IMR-90 (cell line): Measurements from ENCODE around the gene RASGRP1. TPM values are rescaled to one million over a fixed set of nuclear protein-coding genes. Genes with fewer than 3 reads are reported as not detected.

Experiments
- ATAC-seq: fragments of 200-7000 bp; cut with Tn5 transposase; 2 replicates; pipeline ENCODE4 v1.9.1; 2020; ENCODE audit warnings: low read depth, mild to moderate bottlenecking, moderate library complexity
- BruUV-seq: library from RNA; stranded (reverse); fragments of 400-500 nt; replicated peaks from 2 replicates; lab custom pipeline; 2021; lab: Mats Ljungman, UMichigan
- CTCF ChIA-PET: fragments of 300-600 bp; formaldehyde crosslinking; extraction: SDS; loops from one replicate; lab custom pipeline; 2021; ENCODE audit warnings: antibody characterized with exemption; lab: Yijun Ruan, JAX
- POLR2A ChIA-PET: fragments of 300-600 bp; sonication (Branson Sonifier 250); formaldehyde crosslinking; loops from one replicate; lab custom pipeline; 2022; ENCODE audit warnings: antibody characterized with exemption; ENCODE audit not compliant: unreplicated experiment; lab: Charles Lee
- DNase-seq: peaks from one replicate; pipeline ENCODE4 v3.0.0; 2013
- H2AFZ ChIP-seq: replicated peaks from 2 replicates; pipeline ENCODE3; 2013; ENCODE audit warnings: low read length, mild to moderate bottlenecking; ENCODE audit not compliant: poor library complexity
- H2AK5ac ChIP-seq: 2 replicates; pipeline ENCODE4 v1.6.1; 2013; ENCODE audit warnings: low read depth, low read length, inconsistent platforms
- H2AK9ac ChIP-seq: replicated peaks from 2 replicates; pipeline ENCODE3; 2013; ENCODE audit warnings: mild to moderate bottlenecking, low read depth, low read length, moderate library complexity; ENCODE audit not compliant: poor library complexity
- H2BK120ac ChIP-seq: 2 replicates; pipeline ENCODE4 v1.6.1; 2013; ENCODE audit warnings: low read depth, low read length, inconsistent platforms
- H2BK15ac ChIP-seq: 3 replicates; pipeline ENCODE4 v1.6.1; 2013; ENCODE audit warnings: low read depth, low read length, inconsistent platforms
- H2BK20ac ChIP-seq: 2 replicates; pipeline ENCODE4 v1.6.1; 2013; ENCODE audit warnings: low read depth, mild to moderate bottlenecking, inconsistent platforms, low read length, moderate library complexity
- H2BK5ac ChIP-seq: 2 replicates; pipeline ENCODE4 v1.6.1; 2013; ENCODE audit warnings: mild to moderate bottlenecking, low read depth, low read length, inconsistent platforms; ENCODE audit not compliant: poor library complexity, severe bottlenecking
- H3K14ac ChIP-seq: replicated peaks from 2 replicates; pipeline ENCODE4 v1.6.1; 2013; ENCODE audit warnings: low read depth, low read length, inconsistent platforms
- H3K18ac ChIP-seq: 2 replicates; pipeline ENCODE4 v1.6.1; 2013; ENCODE audit warnings: low read depth, low read length, control low read depth
- H3K23ac ChIP-seq: 2 replicates; pipeline ENCODE4 v1.6.1; 2013; ENCODE audit warnings: low read depth, low read length, inconsistent platforms
- H3K27ac ChIP-seq: 2 replicates; pipeline ENCODE4 v1.5.1; 2013; ENCODE audit warnings: mild to moderate bottlenecking, control low read depth, low read length; ENCODE audit not compliant: insufficient read depth
- H3K27me3 ChIP-seq: 2 replicates; pipeline ENCODE4 v1.6.1; 2013; ENCODE audit warnings: low read length; ENCODE audit not compliant: control insufficient read depth, insufficient read depth
- H3K36me3 ChIP-seq: 2 replicates; pipeline ENCODE4 v1.6.1; 2013; ENCODE audit warnings: low read length, mixed read lengths; ENCODE audit not compliant: control insufficient read depth, insufficient read depth
- H3K4ac ChIP-seq: 2 replicates; pipeline ENCODE4 v1.6.1; 2013; ENCODE audit warnings: low read depth, low read length, inconsistent platforms
- H3K4me1 ChIP-seq: 2 replicates; pipeline ENCODE4 v1.6.1; 2013; ENCODE audit warnings: low read length, mixed read lengths; ENCODE audit not compliant: control insufficient read depth, insufficient read depth
- H3K4me2 ChIP-seq: 2 replicates; pipeline ENCODE4 v1.6.1; 2013; ENCODE audit warnings: low read depth, mild to moderate bottlenecking, control low read depth, low read length, moderate library complexity
- H3K4me3 ChIP-seq: 2 replicates; pipeline ENCODE4 v1.5.1; 2013; ENCODE audit warnings: low read depth, mild to moderate bottlenecking, control low read depth, low read length, moderate library complexity; ENCODE audit not compliant: insufficient read depth
- H3K56ac ChIP-seq: 2 replicates; pipeline ENCODE4 v1.6.1; 2013; ENCODE audit warnings: low read length, inconsistent platforms; ENCODE audit not compliant: insufficient read depth; ENCODE audit errors: extremely low read depth
- H3K79me1 ChIP-seq, 2 experiments: 2 replicates each; pipeline ENCODE4 v1.6.1; 2013; ENCODE audit warnings: low read length in 2 of 2, inconsistent platforms in 1 of 2, low read depth in 1 of 2
- H3K9ac ChIP-seq: 2 replicates; pipeline ENCODE4 v1.6.1; 2013; ENCODE audit warnings: low read depth, low read length, control low read depth
- H3K9me1 ChIP-seq: 2 replicates; pipeline ENCODE4 v1.6.1; 2013; ENCODE audit warnings: low read length, inconsistent platforms; ENCODE audit not compliant: insufficient read depth
- H3K9me3 ChIP-seq: 2 replicates; pipeline ENCODE4 v1.6.1; 2013; ENCODE audit warnings: low read length; ENCODE audit not compliant: control insufficient read depth, insufficient read depth
- H4K20me1 ChIP-seq: 2 replicates; pipeline ENCODE4 v1.6.1; 2013; ENCODE audit warnings: low read length, inconsistent platforms; ENCODE audit not compliant: insufficient read depth
- H4K5ac ChIP-seq: 2 replicates; pipeline ENCODE4 v1.6.1; 2013; ENCODE audit warnings: mild to moderate bottlenecking, low read depth, low read length, control low read depth
- H4K8ac ChIP-seq, 2 experiments: 2 replicates each; pipeline ENCODE4 v1.6.1; 2013; ENCODE audit warnings: low read depth in 2 of 2, low read length in 2 of 2, control low read depth in 1 of 2, inconsistent platforms in 1 of 2
- H4K91ac ChIP-seq: 2 replicates; pipeline ENCODE4 v1.6.1; 2013; ENCODE audit warnings: low read depth, low read length, inconsistent platforms; ENCODE audit not compliant: insufficient read depth
- BHLHE40 ChIP-seq: fragments of 150-350 bp; IDR thresholded peaks from 2 replicates; pipeline ENCODE4 v1.6.1; 2016; ENCODE audit warnings: mild to moderate bottlenecking, low read depth, low read length
- CEBPB ChIP-seq: IDR thresholded peaks from 2 replicates; pipeline ENCODE4 v1.6.1; 2012; ENCODE audit warnings: low read depth, low read length, improper control_type of control experiment
- CHD1 ChIP-seq: IDR thresholded peaks from 2 replicates; pipeline ENCODE4 v1.6.1; 2012; ENCODE audit warnings: low read depth, low read length, improper control_type of control experiment
- FOS ChIP-seq: fragments of 150-350 bp; IDR thresholded peaks from 2 replicates; pipeline ENCODE4 v1.6.1; 2016; ENCODE audit warnings: low read depth, low read length
- MAFK ChIP-seq: IDR thresholded peaks from 2 replicates; pipeline ENCODE4 v1.6.1; 2012; ENCODE audit warnings: low read depth, low read length, improper control_type of control experiment
- MAZ ChIP-seq: IDR thresholded peaks from 2 replicates; pipeline ENCODE4 v1.6.1; 2012; ENCODE audit warnings: low read depth, mild to moderate bottlenecking, low read length, improper control_type of control experiment, moderate library complexity, borderline replicate concordance
- MXI1 ChIP-seq: IDR thresholded peaks from 2 replicates; pipeline ENCODE4 v1.6.1; 2012; ENCODE audit warnings: low read depth, mild to moderate bottlenecking, low read length, moderate library complexity, borderline replicate concordance
- NFE2L2 ChIP-seq: fragments of 150-350 bp; IDR thresholded peaks from 2 replicates; pipeline ENCODE4 v1.6.1; 2016; ENCODE audit warnings: low read depth, mild to moderate bottlenecking, low read length
- POLR2A ChIP-seq: IDR thresholded peaks from 2 replicates; pipeline ENCODE4 v1.6.1; 2012; ENCODE audit warnings: mild to moderate bottlenecking, low read depth, low read length
- RAD21 ChIP-seq: IDR thresholded peaks from 2 replicates; pipeline ENCODE4 v1.6.1; 2012; ENCODE audit warnings: low read length, improper control_type of control experiment
- RCOR1 ChIP-seq: IDR thresholded peaks from 2 replicates; pipeline ENCODE4 v1.6.1; 2012; ENCODE audit warnings: mild to moderate bottlenecking, low read length, improper control_type of control experiment; ENCODE audit not compliant: insufficient replicate concordance
- RFX5 ChIP-seq: IDR thresholded peaks from 2 replicates; pipeline ENCODE4 v1.8.0; 2012; ENCODE audit warnings: low read depth, mild to moderate bottlenecking, low read length, moderate library complexity
- SMC3 ChIP-seq: fragments of 150-350 bp; IDR thresholded peaks from 2 replicates; pipeline ENCODE4 v1.6.1; 2016; ENCODE audit warnings: low read depth, mild to moderate bottlenecking, antibody characterized with exemption, low read length, moderate library complexity
- WGBS, 2 experiments: methylation state at CpG; one replicate each; pipeline versions ENCODE4 v1.1.5 to v1.1.7; 2013; ENCODE audit warnings: missing lambda C conversion rate in 2 of 2; ENCODE audit not compliant: insufficient read length in 1 of 2; ENCODE audit errors: extremely low coverage in 2 of 2; 5-methylcytosine and 5-hydroxymethylcytosine counted together
- dilution Hi-C: fragments of 300-500 bp; cut with HindIII; formaldehyde crosslinking; loops from one replicate; pipeline ENCODE4 v1.14.3; 2018; ENCODE audit warnings: low sequenced_read_pairs; ENCODE audit not compliant: unreplicated experiment
- in situ Hi-C: fragments of 300-500 bp; cut with MboI; formaldehyde crosslinking; loops from 3 replicates; pipeline ENCODE4 v1.14.3; 2019; ENCODE audit warnings: low sequenced_read_pairs, inconsistent platforms, mixed read lengths
- intact Hi-C: fragments of 100-400 bp; cut with micrococcal nuclease; formaldehyde crosslinking; loops from 2 replicates; pipeline ENCODE4 v1.10.0; 2022
- polyA plus RNA-seq, 3 experiments: library from polyadenylated mRNA; depleted of rRNA; stranded (reverse); fragments of >200 nt; gene quantifications; 2 replicates each; pipeline ENCODE4 v1.2.3, GENCODE V29; 2012; ENCODE audit warnings: low replicate concordance in 1 of 3
- total RNA-seq: library from RNA; depleted of rRNA; stranded (reverse); fragments of >200 nt; gene quantifications from 2 replicates; pipeline ENCODE4 v1.2.3, GENCODE V29; 2012
- TF ChIP-seq, protein P1 (sequence below): fragments of 150-350 bp; IDR thresholded peaks from 2 replicates; pipeline ENCODE4 v1.6.1; 2017; ENCODE audit warnings: mild to moderate bottlenecking, antibody characterized with exemption, low read length, low read depth
- TF ChIP-seq, protein P2 (sequence below): fragments of 150-350 bp; IDR thresholded peaks from 2 replicates; pipeline ENCODE4 v1.6.1; 2016; ENCODE audit warnings: low read depth, mild to moderate bottlenecking, low read length, moderate library complexity, borderline replicate concordance
- TF ChIP-seq, protein P3 (sequence below): conservative IDR thresholded peaks from 2 replicates; pipeline ENCODE4 v1.5.1; 2012; ENCODE audit warnings: mild to moderate bottlenecking, low read depth, low read length, improper control_type of control experiment

Gene RASGRP1
- total and polyA plus RNA-seq, 2 of the 4 experiments (the other 2 are of a cell fraction), result 1.4 to 3.2 TPM

- no peak overlapping the region for H2BK120ac ChIP-seq
- H3K4me1 ChIP-seq, result no peaks in the 10 kb centered on the region
- H3K14ac ChIP-seq, result no peak overlapping the region
- no peak overlapping the region for H3K4me3 ChIP-seq
- no peaks in the 10 kb centered on the region for H3K9me1 ChIP-seq
- H3K27ac ChIP-seq, result no peak overlapping the region
- peaks cover 72% of the 10 kb centered on the region for H3K27me3 ChIP-seq
- no peak overlapping the region for H4K8ac ChIP-seq
- ATAC-seq, result no peak
- dilution Hi-C loops, result no loop called here
- BruUV-seq, result no TSS peak
- ChIA-PET CTCF (no interaction called here), POLR2A (no interaction called here)
- no peak overlapping the region for H2BK20ac ChIP-seq
- H2AK5ac ChIP-seq, result no peak overlapping the region
- no peaks in the 10 kb centered on the region for H4K20me1 ChIP-seq
- H3K23ac ChIP-seq, result no peak overlapping the region
- H2BK15ac ChIP-seq, result no peak overlapping the region
- in situ Hi-C loops, result no loop called here
- H3K9me3 ChIP-seq, result no peaks in the 10 kb centered on the region
- no peak for TF ChIP-seq MAFK
- TF ChIP-seq MAZ, result no peak
- TF ChIP-seq POLR2A, result no peak
- TF ChIP-seq BHLHE40, result no peak
- no peak for TF ChIP-seq FOS
- no peak for TF ChIP-seq CEBPB
- TF ChIP-seq, protein P1, sequence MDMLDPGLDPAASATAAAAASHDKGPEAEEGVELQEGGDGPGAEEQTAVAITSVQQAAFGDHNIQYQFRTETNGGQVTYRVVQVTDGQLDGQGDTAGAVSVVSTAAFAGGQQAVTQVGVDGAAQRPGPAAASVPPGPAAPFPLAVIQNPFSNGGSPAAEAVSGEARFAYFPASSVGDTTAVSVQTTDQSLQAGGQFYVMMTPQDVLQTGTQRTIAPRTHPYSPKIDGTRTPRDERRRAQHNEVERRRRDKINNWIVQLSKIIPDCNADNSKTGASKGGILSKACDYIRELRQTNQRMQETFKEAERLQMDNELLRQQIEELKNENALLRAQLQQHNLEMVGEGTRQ, result no peak
- TF ChIP-seq CHD1, result no peak
- TF ChIP-seq, protein P2, sequence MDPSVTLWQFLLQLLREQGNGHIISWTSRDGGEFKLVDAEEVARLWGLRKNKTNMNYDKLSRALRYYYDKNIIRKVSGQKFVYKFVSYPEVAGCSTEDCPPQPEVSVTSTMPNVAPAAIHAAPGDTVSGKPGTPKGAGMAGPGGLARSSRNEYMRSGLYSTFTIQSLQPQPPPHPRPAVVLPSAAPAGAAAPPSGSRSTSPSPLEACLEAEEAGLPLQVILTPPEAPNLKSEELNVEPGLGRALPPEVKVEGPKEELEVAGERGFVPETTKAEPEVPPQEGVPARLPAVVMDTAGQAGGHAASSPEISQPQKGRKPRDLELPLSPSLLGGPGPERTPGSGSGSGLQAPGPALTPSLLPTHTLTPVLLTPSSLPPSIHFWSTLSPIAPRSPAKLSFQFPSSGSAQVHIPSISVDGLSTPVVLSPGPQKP, result no peak
- no peak for TF ChIP-seq SMC3
- TF ChIP-seq MXI1, result no peak
- TF ChIP-seq NFE2L2, result no peak
- TF ChIP-seq RCOR1, result no peak
- TF ChIP-seq, protein P3, sequence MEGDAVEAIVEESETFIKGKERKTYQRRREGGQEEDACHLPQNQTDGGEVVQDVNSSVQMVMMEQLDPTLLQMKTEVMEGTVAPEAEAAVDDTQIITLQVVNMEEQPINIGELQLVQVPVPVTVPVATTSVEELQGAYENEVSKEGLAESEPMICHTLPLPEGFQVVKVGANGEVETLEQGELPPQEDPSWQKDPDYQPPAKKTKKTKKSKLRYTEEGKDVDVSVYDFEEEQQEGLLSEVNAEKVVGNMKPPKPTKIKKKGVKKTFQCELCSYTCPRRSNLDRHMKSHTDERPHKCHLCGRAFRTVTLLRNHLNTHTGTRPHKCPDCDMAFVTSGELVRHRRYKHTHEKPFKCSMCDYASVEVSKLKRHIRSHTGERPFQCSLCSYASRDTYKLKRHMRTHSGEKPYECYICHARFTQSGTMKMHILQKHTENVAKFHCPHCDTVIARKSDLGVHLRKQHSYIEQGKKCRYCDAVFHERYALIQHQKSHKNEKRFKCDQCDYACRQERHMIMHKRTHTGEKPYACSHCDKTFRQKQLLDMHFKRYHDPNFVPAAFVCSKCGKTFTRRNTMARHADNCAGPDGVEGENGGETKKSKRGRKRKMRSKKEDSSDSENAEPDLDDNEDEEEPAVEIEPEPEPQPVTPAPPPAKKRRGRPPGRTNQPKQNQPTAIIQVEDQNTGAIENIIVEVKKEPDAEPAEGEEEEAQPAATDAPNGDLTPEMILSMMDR, result no peak
- no peak for TF ChIP-seq RAD21
- no peak for TF ChIP-seq RFX5
- no peaks in the 10 kb centered on the region for H3K79me1 ChIP-seq
- no peaks in the 10 kb centered on the region for H3K36me3 ChIP-seq
- DNase-seq, result no peak
- intact Hi-C loops, result no loop called here
- H2BK5ac ChIP-seq, result no peak overlapping the region
- H2AFZ ChIP-seq, result no peak overlapping the region
- no CpG with 5 or more reads among the region's 4 CpGs for WGBS, 2 experiments
- no peak overlapping the region for H4K91ac ChIP-seq
- no peak overlapping the region for H3K9ac ChIP-seq
- H3K56ac ChIP-seq, result no peak overlapping the region
- H2AK9ac ChIP-seq, result no peak overlapping the region
- H3K4ac ChIP-seq, result no peak overlapping the region
- no peak overlapping the region for H3K18ac ChIP-seq
- H3K4me2 ChIP-seq, result no peak overlapping the region
- H4K5ac ChIP-seq, result no peak overlapping the region
These were observed 44.6 kb upstream of the RASGRP1 start for GRCh38 chr15:38609097-38609738.
